Hematopoietic multipotent progenitor cell treated with erythropoietin and hydrocortisone succinate and interleukin-3 and kit ligand, for 15 days (in vitro differentiated cells): ENCODE measurements around the gene KRTAP20-4.

Experiments used
- DNase-seq: peaks from one replicate; pipeline ENCODE4 v3.0.0-alpha.2; 2015; ENCODE audit warnings: low spot score

KRTAP20-4 gene

DNA sequence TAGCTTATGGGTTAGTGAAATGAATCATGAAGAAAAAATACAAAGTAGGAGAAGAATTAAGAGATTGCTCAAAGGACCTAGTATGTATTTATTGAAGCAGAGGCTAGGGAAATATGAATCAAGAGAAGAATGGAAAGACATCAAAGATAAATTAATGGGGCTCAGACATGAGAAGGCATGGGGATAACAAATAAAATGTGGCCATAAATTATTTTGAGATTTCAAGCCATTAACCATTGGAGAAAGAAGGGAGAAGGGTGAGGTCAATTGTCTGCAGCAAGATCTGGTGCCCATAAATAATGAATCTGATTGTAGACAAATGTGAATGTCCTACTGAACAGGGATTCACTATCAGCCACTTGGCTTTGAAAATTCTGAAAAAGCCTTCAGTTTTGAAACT is 32.5 kb downstream of the KRTAP20-4 start:
- DNase-seq: no peak

GRCh38 chr21:30668776-30669175 is 48.3 kb downstream of the KRTAP20-4 start:
- no peak for DNase-seq
